ENCODE data around the gene LAMA1. TPM values are rescaled to one million over a fixed set of nuclear protein-coding genes. Genes with fewer than 3 reads are reported as not detected.

The LAMA1 gene
- total and polyA plus RNA-seq, 10 of the 15 experiments (the other 5 are each of a cell fraction or from before 2014, with no cell fraction given): under 0.01 to 1.9 (median 0.06) TPM; not detected in 6

DNA sequence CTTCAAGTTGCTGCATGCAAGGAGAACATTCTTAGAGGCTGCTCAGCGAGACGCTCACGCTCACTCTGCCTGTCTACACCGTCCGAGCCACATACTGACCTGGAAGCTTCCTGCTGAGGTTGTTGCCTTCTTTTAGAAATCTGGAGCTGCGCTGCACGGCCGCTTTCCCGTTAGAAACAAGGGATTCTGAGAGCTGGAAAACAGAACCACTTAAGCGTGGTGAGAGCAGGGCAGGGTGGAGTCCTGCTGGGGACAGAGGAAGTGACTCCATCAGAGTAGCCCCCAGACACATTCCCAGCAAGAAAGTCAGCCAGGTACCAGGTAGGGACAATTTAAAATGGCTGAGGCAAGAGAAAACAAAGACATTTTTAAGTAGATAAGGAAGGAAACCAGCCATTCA, 135.2 kb downstream of the LAMA1 start:
- H3K4me2 ChIP-seq (ENCODE audit: control insufficient read depth, insufficient read depth): no peak overlapping the region
- ATAC-seq (no peak), FAIRE-seq (no peak), DNase-seq (ENCODE audit: low read depth, low spot score) (no peak)
- no peaks in the 10 kb centered on the region for H3K79me2 ChIP-seq (ENCODE audit: control insufficient read depth, insufficient read depth, low read length)
- H3K9ac ChIP-seq (ENCODE audit: control insufficient read depth, insufficient read depth, low read length): no peak overlapping the region
- no peaks in the 10 kb centered on the region for H3K4me1 ChIP-seq (ENCODE audit: control insufficient read depth, insufficient read depth, low read length)
- ChIA-PET RAD21 (ENCODE audit: unreplicated experiment) (no interaction called here), SMC1A (ENCODE audit: uncharacterized antibody, unreplicated experiment) (no interaction called here), POLR2A (no interaction called here), CTCF (interaction anchor here (0.7 kb wide), 1 partner anchor 182 kb away, joined by 4 read pairs; no protein-coding TSS in a partner anchor)
- 23% methylated on average over 10 of the region's 10 CpGs for WGBS (ENCODE audit: insufficient coverage, insufficient replicate concordance, low lambda C conversion rate, missing lambda C conversion rate)
- H3K27me3 ChIP-seq (replicated peaks in 1 of 2; ENCODE audit: control insufficient read depth in 2 of 2, insufficient read depth in 2 of 2, low read length in 1 of 2): no peaks in the 10 kb centered on the region; a peak in 1 of 4 replicates
- no TSS peak for BruUV-seq (replicated peaks)
- H3K36me3 ChIP-seq (ENCODE audit: control insufficient read depth in 2 of 2, insufficient read depth in 2 of 2, low read length in 1 of 2): no peaks in the 10 kb centered on the region
- no peak for TF ChIP-seq MTA2 (IDR thresholded peaks at IDR 0.05; ENCODE audit: low read depth)
- TF ChIP-seq CHD2 (IDR thresholded peaks at IDR 0.05; ENCODE audit: borderline replicate concordance, low read depth, low read length): no peak
- no peak for TF ChIP-seq POU2F2 (IDR thresholded peaks at IDR 0.05; ENCODE audit: borderline replicate concordance, low read depth, low read length)
- no peak for TF ChIP-seq SMAD5 (IDR thresholded peaks at IDR 0.05; ENCODE audit: low read depth)
- TF ChIP-seq KLF5 (IDR thresholded peaks at IDR 0.05; ENCODE audit: partially characterized antibody): no peak
- no peak for TF ChIP-seq PAX5 (IDR thresholded peaks at IDR 0.05; ENCODE audit: borderline replicate concordance, low read depth, low read length)
- TF ChIP-seq CUX1 (IDR thresholded peaks at IDR 0.05; ENCODE audit: insufficient replicate concordance, low read depth, low read length): no peak
- no peak for TF ChIP-seq FOS (IDR thresholded peaks at IDR 0.05; ENCODE audit: borderline replicate concordance, extremely low read depth, insufficient read length)
- no peak for TF ChIP-seq EED (IDR thresholded peaks at IDR 0.05; ENCODE audit: low read depth)
- TF ChIP-seq, protein P1, sequence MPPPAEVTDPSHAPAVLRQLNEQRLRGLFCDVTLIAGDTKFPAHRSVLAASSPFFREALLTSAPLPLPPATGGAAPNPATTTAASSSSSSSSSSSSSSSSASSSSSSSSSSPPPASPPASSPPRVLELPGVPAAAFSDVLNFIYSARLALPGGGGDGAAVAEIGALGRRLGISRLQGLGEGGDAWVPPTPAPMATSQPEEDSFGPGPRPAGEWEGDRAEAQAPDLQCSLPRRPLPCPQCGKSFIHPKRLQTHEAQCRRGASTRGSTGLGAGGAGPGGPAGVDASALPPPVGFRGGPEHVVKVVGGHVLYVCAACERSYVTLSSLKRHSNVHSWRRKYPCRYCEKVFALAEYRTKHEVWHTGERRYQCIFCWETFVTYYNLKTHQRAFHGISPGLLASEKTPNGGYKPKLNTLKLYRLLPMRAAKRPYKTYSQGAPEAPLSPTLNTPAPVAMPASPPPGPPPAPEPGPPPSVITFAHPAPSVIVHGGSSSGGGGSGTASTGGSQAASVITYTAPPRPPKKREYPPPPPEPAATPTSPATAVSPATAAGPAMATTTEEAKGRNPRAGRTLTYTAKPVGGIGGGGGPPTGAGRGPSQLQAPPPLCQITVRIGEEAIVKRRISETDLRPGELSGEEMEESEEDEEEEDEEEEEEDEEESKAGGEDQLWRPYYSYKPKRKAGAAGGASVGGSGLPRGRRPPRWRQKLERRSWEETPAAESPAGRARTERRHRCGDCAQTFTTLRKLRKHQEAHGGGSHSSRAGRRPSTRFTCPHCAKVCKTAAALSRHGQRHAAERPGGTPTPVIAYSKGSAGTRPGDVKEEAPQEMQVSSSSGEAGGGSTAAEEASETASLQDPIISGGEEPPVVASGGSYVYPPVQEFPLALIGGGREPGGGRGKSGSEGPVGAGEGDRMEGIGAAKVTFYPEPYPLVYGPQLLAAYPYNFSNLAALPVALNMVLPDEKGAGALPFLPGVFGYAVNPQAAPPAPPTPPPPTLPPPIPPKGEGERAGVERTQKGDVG (CRISPR knock-in tag; IDR thresholded peaks at IDR 0.05): no peak
- TF ChIP-seq TBL1XR1 (IDR thresholded peaks at IDR 0.05; ENCODE audit: low read depth, low read length): no peak
- no peak for TF ChIP-seq NFIC (IDR thresholded peaks at IDR 0.05; ENCODE audit: low read depth, low read length)
- no peak for TF ChIP-seq MXI1 (IDR thresholded peaks at IDR 0.05; ENCODE audit: low read depth, low read length)
- TF ChIP-seq, protein P2, sequence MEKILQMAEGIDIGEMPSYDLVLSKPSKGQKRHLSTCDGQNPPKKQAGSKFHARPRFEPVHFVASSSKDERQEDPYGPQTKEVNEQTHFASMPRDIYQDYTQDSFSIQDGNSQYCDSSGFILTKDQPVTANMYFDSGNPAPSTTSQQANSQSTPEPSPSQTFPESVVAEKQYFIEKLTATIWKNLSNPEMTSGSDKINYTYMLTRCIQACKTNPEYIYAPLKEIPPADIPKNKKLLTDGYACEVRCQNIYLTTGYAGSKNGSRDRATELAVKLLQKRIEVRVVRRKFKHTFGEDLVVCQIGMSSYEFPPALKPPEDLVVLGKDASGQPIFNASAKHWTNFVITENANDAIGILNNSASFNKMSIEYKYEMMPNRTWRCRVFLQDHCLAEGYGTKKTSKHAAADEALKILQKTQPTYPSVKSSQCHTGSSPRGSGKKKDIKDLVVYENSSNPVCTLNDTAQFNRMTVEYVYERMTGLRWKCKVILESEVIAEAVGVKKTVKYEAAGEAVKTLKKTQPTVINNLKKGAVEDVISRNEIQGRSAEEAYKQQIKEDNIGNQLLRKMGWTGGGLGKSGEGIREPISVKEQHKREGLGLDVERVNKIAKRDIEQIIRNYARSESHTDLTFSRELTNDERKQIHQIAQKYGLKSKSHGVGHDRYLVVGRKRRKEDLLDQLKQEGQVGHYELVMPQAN (conservative IDR thresholded peaks at IDR 0.05): no peak
- in situ Hi-C loops (cut with MboI) (no loop called here), intact Hi-C loops (cut with micrococcal nuclease; ENCODE audit: unreplicated experiment) (no loop called here)
- no peaks in the 10 kb centered on the region for H4K20me1 ChIP-seq (ENCODE audit: control insufficient read depth, insufficient read depth)
- no peak overlapping the region for H3K27ac ChIP-seq (ENCODE audit: control insufficient read depth, insufficient read depth)
- no peak overlapping the region for H2AFZ ChIP-seq (ENCODE audit: control insufficient read depth, low read depth, low read length)
- no peak overlapping the region for H3K4me3 ChIP-seq
- no peaks in the 10 kb centered on the region for H3K9me3 ChIP-seq (replicated peaks; ENCODE audit: control insufficient read depth, insufficient read depth, low read length)

All from GM12878 (cell line).